Gastrocnemius medialis (tissue), 4 donors: ENCODE results near the gene HIC1.

Source experiments
- POLR2A ChIP-seq, 2 donors: fragments of 450-650 bp; IDR thresholded peaks; one replicate each; pipeline ENCODE4 v1.6.1; 2017; ENCODE audit warnings: antibody characterized with exemption in 2 of 2, mild to moderate bottlenecking in 2 of 2, moderate library complexity in 2 of 2
- TF ChIP-seq, protein P1 (sequence below), 5 experiments: fragments of 450-650 bp in 3 of 5; fragments of 200-600 bp in 2 of 5; sonication (generic) in 2 of 5; IDR thresholded peaks in 4 of 5; conservative IDR thresholded peaks in 1 of 5; 1 replicate in 4 of 5; 2 replicates in 1 of 5; pipeline ENCODE4 v1.5.1; 2016 to 2019; ENCODE audit warnings: antibody characterized with exemption in 5 of 5, mild to moderate bottlenecking in 3 of 5, moderate library complexity in 3 of 5

DNA sequence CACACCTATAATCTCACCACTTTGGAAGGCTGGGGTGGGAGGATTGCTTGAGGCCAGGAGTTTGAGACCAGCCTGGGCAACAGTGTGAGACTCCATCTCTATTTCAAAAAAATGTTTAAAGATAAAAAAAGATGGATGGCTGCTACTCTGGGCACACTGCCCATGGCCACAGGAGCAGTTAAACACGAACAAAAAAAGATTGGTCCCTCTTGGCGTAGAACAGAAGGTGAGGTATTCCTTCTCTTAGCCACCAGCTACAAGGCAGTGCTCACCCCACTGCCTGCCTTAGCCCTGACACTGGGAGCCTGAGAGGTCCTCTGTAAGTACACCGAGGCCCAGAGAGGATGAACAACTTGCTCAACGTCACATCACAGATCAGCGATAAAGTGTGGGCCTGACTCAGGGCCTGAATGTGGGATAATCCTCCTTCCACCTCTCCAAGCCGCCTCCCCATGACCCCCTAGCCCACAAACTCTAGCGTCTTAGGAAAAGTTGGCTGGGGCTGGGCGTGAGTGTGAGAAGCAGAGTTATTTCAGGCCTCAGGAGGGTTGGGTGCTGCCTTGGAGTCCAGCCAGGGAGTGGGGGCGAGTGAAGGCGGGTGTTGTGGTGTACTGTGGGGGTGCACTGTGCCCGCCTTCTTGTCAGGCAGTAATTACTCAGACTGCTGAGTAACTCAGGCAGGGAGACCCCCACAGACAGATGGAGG, 27.2 kb upstream of the HIC1 start:
- TF ChIP-seq, protein P1, sequence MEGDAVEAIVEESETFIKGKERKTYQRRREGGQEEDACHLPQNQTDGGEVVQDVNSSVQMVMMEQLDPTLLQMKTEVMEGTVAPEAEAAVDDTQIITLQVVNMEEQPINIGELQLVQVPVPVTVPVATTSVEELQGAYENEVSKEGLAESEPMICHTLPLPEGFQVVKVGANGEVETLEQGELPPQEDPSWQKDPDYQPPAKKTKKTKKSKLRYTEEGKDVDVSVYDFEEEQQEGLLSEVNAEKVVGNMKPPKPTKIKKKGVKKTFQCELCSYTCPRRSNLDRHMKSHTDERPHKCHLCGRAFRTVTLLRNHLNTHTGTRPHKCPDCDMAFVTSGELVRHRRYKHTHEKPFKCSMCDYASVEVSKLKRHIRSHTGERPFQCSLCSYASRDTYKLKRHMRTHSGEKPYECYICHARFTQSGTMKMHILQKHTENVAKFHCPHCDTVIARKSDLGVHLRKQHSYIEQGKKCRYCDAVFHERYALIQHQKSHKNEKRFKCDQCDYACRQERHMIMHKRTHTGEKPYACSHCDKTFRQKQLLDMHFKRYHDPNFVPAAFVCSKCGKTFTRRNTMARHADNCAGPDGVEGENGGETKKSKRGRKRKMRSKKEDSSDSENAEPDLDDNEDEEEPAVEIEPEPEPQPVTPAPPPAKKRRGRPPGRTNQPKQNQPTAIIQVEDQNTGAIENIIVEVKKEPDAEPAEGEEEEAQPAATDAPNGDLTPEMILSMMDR (IDR thresholded peaks at IDR 0.05 in 4 of 5, conservative IDR thresholded peaks at IDR 0.05 in 1 of 5): no peak
- TF ChIP-seq POLR2A (IDR thresholded peaks at IDR 0.05): no peak
